B cell (primary cell): Measurements from ENCODE around the gene PLCB1. TPM values are rescaled to one million over a fixed set of nuclear protein-coding genes. Genes with fewer than 3 reads are reported as not detected.

Experiments used
- ATAC-seq: fragments of 200-7000 bp; cut with Tn5 transposase; one replicate; pipeline ENCODE4 v1.10.0; 2021; ENCODE audit warnings: low read depth, mild to moderate bottlenecking, moderate number of reproducible peaks, moderate library complexity
- CTCF ChIA-PET: fragments of 350-600 bp; sonication (Branson Sonifier 250); formaldehyde crosslinking; loops from one replicate; lab custom pipeline; 2021; ENCODE audit warnings: antibody characterized with exemption, inconsistent platforms; lab: Charles Lee
- POLR2A ChIA-PET: fragments of 350-600 bp; sonication (Branson Sonifier 250); formaldehyde crosslinking; loops from one replicate; lab custom pipeline; 2021; ENCODE audit warnings: antibody characterized with exemption; lab: Charles Lee
- DNase-seq: peaks from one replicate; pipeline ENCODE4 v3.0.0; 2013
- H2AFZ ChIP-seq: 2 replicates; pipeline ENCODE4 v1.6.1; 2012; ENCODE audit warnings: mild to moderate bottlenecking, low read depth, low read length; ENCODE audit not compliant: insufficient read depth, poor library complexity, severe bottlenecking
- H3K27ac ChIP-seq, 2 donors: 1 replicate in 1 of 2; 2 replicates in 1 of 2; pipeline ENCODE4 v1.5.1; 2012 to 2013; ENCODE audit warnings: low read length in 2 of 2, mild to moderate bottlenecking in 2 of 2, moderate library complexity in 1 of 2
- H3K27me3 ChIP-seq, 4 experiments: fragments of 200-600 bp in 1 of 4; sonication (generic) in 1 of 4; replicated peaks in 1 of 4; 1 replicate in 2 of 4; 2 replicates in 2 of 4; pipeline versions ENCODE4 v1.6.1 to v1.7.0; 2013 to 2016; ENCODE audit warnings: low read length in 3 of 4, mild to moderate bottlenecking in 2 of 4, mixed read lengths in 1 of 4, moderate library complexity in 1 of 4; ENCODE audit not compliant: insufficient read depth in 4 of 4, control insufficient read depth in 3 of 4; ENCODE audit errors: control extremely low read depth in 1 of 4
- H3K36me3 ChIP-seq, 2 experiments: replicated peaks in 1 of 2; 1 replicate in 1 of 2; 2 replicates in 1 of 2; pipeline versions ENCODE4 v1.6.1 to v1.7.1; 2013; ENCODE audit warnings: low read length in 1 of 2; ENCODE audit not compliant: insufficient read depth in 2 of 2, control insufficient read depth in 1 of 2; ENCODE audit errors: control extremely low read depth in 1 of 2, extremely low read depth in 1 of 2
- H3K4me1 ChIP-seq, 2 donors: fragments of 200-600 bp in 1 of 2; sonication (generic) in 1 of 2; 1 replicate in 1 of 2; 2 replicates in 1 of 2; pipeline versions ENCODE4 v1.5.1 to v1.6.1; 2013 to 2017; ENCODE audit warnings: low read length in 2 of 2; ENCODE audit not compliant: control insufficient read depth in 2 of 2, insufficient read depth in 2 of 2
- H3K4me2 ChIP-seq: replicated peaks from 2 replicates; pipeline ENCODE3; 2012; ENCODE audit warnings: mild to moderate bottlenecking, low read depth, low read length; ENCODE audit not compliant: poor library complexity, severe bottlenecking
- H3K4me3 ChIP-seq, 5 experiments: fragments of 200-600 bp in 1 of 5; sonication (generic) in 1 of 5; 1 replicate in 3 of 5; 2 replicates in 2 of 5; pipeline versions ENCODE4 v1.5.1 to v1.7.0; 2011 to 2016; ENCODE audit warnings: low read length in 4 of 5, mild to moderate bottlenecking in 4 of 5, low read depth in 2 of 5, control low read depth in 1 of 5, moderate library complexity in 1 of 5; ENCODE audit not compliant: insufficient read depth in 1 of 5; ENCODE audit errors: control extremely low read depth in 1 of 5, extremely low read depth in 1 of 5
- H3K79me2 ChIP-seq: fragments of 200-600 bp; sonication (generic); one replicate; pipeline ENCODE4 v1.6.0; 2016; ENCODE audit warnings: low read length; ENCODE audit not compliant: control insufficient read depth, insufficient read depth
- H3K9ac ChIP-seq: fragments of 200-600 bp; sonication (generic); 2 replicates; pipeline ENCODE4 v1.6.1; 2017; ENCODE audit warnings: mild to moderate bottlenecking, low read length, moderate library complexity
- H3K9me3 ChIP-seq, 3 donors: one replicate each; pipeline versions ENCODE4 v1.6.1 to v1.7.1; 2013; ENCODE audit warnings: low read length in 2 of 3; ENCODE audit not compliant: control insufficient read depth in 2 of 3, insufficient read depth in 1 of 3; ENCODE audit errors: control extremely low read depth in 1 of 3
- H4K20me1 ChIP-seq: 2 replicates; pipeline ENCODE4 v1.6.0; 2012; ENCODE audit warnings: mild to moderate bottlenecking, low read length; ENCODE audit not compliant: insufficient read depth, control insufficient read depth, poor library complexity, severe bottlenecking
- H3K27ac Mint-ChIP-seq: one replicate; pipeline ENCODE4 v1.8.0; 2021; ENCODE audit warnings: mixed read lengths
- H3K27me3 Mint-ChIP-seq: one replicate; pipeline ENCODE4 v1.8.0; 2021; ENCODE audit warnings: mixed read lengths
- H3K4me1 Mint-ChIP-seq: one replicate; pipeline ENCODE4 v1.8.0; 2021; ENCODE audit warnings: mixed read lengths
- H3K4me3 Mint-ChIP-seq: one replicate; pipeline ENCODE4 v1.8.0; 2021; ENCODE audit warnings: mixed read lengths
- H3K9me3 Mint-ChIP-seq: one replicate; pipeline ENCODE4 v1.8.0; 2022; ENCODE audit warnings: mixed read lengths; ENCODE audit not compliant: insufficient read depth
- CTCF ChIP-seq: fragments of 200-600 bp; IDR thresholded peaks from one replicate; pipeline ENCODE4 v1.8.0; 2022; ENCODE audit warnings: antibody characterized with exemption, mild to moderate bottlenecking
- EZH2 ChIP-seq: IDR thresholded peaks from 2 replicates; pipeline ENCODE4 v1.6.1; 2012; ENCODE audit warnings: borderline replicate concordance, low read depth, mild to moderate bottlenecking, moderate library complexity, low read length; ENCODE audit not compliant: insufficient read depth, poor library complexity, severe bottlenecking
- WGBS: methylation state at CpG from one replicate; pipeline ENCODE4 v1.1.5; 2013; ENCODE audit warnings: missing lambda C conversion rate; ENCODE audit not compliant: insufficient coverage; 5-methylcytosine and 5-hydroxymethylcytosine counted together
- intact Hi-C: fragments of 100-400 bp; cut with micrococcal nuclease; formaldehyde crosslinking; loops from one replicate; pipeline ENCODE4 v1.10.0; 2022
- polyA plus RNA-seq: library from polyadenylated mRNA; depleted of rRNA; stranded (reverse); fragments of >200 nt; gene quantifications from 2 replicates; pipeline ENCODE4 v1.2.3, GENCODE V29; 2012
- total RNA-seq, 2 donors: library from RNA; stranded (reverse); fragments of 120-200 nt in 1 of 2; gene quantifications; 1 replicate in 1 of 2; 2 replicates in 1 of 2; pipeline versions ENCODE4 v1.2.3 to v1.2.4, GENCODE V29; 2013 to 2022

PLCB1 gene
- total and polyA plus RNA-seq, 2 donors (not counting 1 experiment from before 2014, with no cell fraction given): 0.18 to 0.47 TPM

DNA sequence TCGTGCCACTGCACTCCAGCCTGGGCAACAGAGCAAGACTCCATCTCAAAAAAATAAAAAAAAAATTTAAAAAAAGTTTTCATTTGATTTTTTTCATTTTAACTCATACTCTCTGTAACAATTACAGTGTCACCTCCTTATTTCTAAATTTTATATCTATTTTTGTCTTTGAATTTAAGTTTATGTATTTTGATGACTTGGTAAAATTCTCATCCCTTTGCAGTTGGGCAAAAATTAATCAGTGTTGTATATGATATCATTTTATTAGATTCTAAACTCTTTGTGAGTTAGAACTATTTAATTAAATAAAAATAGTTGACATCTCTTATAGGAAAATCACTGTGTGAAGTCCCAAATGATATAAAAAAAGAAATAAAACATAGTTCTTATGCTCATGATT is 270.7 kb downstream of the PLCB1 start:
- Histone ChIP-seq H4K20me1 (no peaks in the 10 kb centered on the region), H3K4me2 (no peak overlapping the region), H3K27me3 (no peaks in the 10 kb centered on the region), H3K4me3 (no peak overlapping the region), H3K4me1 (peaks cover 8 to 19% of the 10 kb centered on the region in 2 donors), H3K9me3 (peaks cover 0 to 1% (median 0%) of the 10 kb centered on the region in 3 donors), H2AFZ (no peak overlapping the region), H3K36me3 (no peaks in the 10 kb centered on the region), H3K79me2 (no peaks in the 10 kb centered on the region), H3K27ac (no peak overlapping the region), H3K9ac (no peak overlapping the region)
- DNase-seq: no peak
- H3K4me3 Mint-ChIP-seq: no peak overlapping the region
- WGBS: no CpG with 5 or more reads among the region's 1 CpG
- TF ChIP-seq EZH2: no peak
- TF ChIP-seq CTCF: no peak
- ATAC-seq: no peak
- ChIA-PET POLR2A (no interaction called here), CTCF (no interaction called here)
- no peaks in the 10 kb centered on the region for H3K27me3 Mint-ChIP-seq
- intact Hi-C loops: no loop called here
- peaks cover 12% of the 10 kb centered on the region for H3K4me1 Mint-ChIP-seq
- H3K27ac Mint-ChIP-seq: no peak overlapping the region
- peaks cover 3% of the 10 kb centered on the region for H3K9me3 Mint-ChIP-seq

- Mint-ChIP-seq H3K27me3 (no peaks in the 10 kb centered on the region), H3K4me1 (peaks cover 8% of the 10 kb centered on the region), H3K27ac (no peak overlapping the region), H3K9me3 (no peaks in the 10 kb centered on the region), H3K4me3 (no peak overlapping the region)
- intact Hi-C loops: no loop called here
- Histone ChIP-seq H3K4me3 (no peak overlapping the region), H3K9me3 (peaks cover 0 to 1% (median 0%) of the 10 kb centered on the region in 3 donors), H3K9ac (no peak overlapping the region), H2AFZ (no peak overlapping the region), H3K79me2 (no peaks in the 10 kb centered on the region), H3K36me3 (no peaks in the 10 kb centered on the region), H3K27me3 (no peaks in the 10 kb centered on the region), H3K4me1 (peaks cover 5 to 10% of the 10 kb centered on the region in 2 donors), H3K4me2 (no peak overlapping the region), H4K20me1 (no peaks in the 10 kb centered on the region), H3K27ac (no peak overlapping the region)
- 97% methylated on average over 3 of the region's 6 CpGs for WGBS
- CTCF ChIA-PET: interaction anchor here (0.6 to 1.2 kb wide), 4 partner anchors 15 to 362 kb away, joined by 3 to 7 read pairs (median 5); no protein-coding TSS in a partner anchor
- no peak for TF ChIP-seq CTCF
- no peak for TF ChIP-seq EZH2
- no peak for DNase-seq
- ATAC-seq: no peak
- POLR2A ChIA-PET: no interaction called here
Observed at GRCh38 chr20:8404912-8405635, 273.0 kb downstream of the PLCB1 start.
